HG03108 (cell line): ENCODE measurements around the gene TRAPPC3L.

Experiments
- ATAC-seq: cut with Tn5 transposase; IDR thresholded peaks from one replicate; pipeline ENCODE4 v1.9.1; 2021; ENCODE audit warnings: moderate library complexity; ENCODE audit not compliant: unreplicated experiment

The TRAPPC3L gene

GRCh38 chr6:116545651-116546050 lies at the start of gene TRAPPC3L:
TRAPPC3L (minus strand) TSS chr6:116545684; CDS start chr6:116545514, 170 bp downstream.
- no peak for ATAC-seq

GRCh38 chr6:116595247-116595646 lies 49.8 kb upstream of the TRAPPC3L start:
- ATAC-seq = no peak

- no peak for ATAC-seq
Measured at GRCh38 chr6:116586738-116587137, 41.3 kb upstream of the TRAPPC3L start.

- ATAC-seq = no peak
Measured at GRCh38 chr6:116586276-116586675, 40.8 kb upstream of the TRAPPC3L start.

- ATAC-seq = no peak
Measured at GRCh38 chr6:116580198-116580597, 34.7 kb upstream of the TRAPPC3L start.

GRCh38 chr6:116579143-116579542 lies 33.7 kb upstream of the TRAPPC3L start:
- no peak for ATAC-seq

- no peak for ATAC-seq
Measured at GRCh38 chr6:116578335-116578734, 32.9 kb upstream of the TRAPPC3L start.

GRCh38 chr6:116577486-116577885 lies 32.0 kb upstream of the TRAPPC3L start:
- no peak for ATAC-seq

GRCh38 chr6:116575227-116575626 lies 29.7 kb upstream of the TRAPPC3L start:
- no peak for ATAC-seq

- ATAC-seq = no peak
Measured at GRCh38 chr6:116572162-116572561, 26.7 kb upstream of the TRAPPC3L start.

GRCh38 chr6:116571683-116572000 lies 26.2 kb upstream of the TRAPPC3L start:
- no peak for ATAC-seq

- ATAC-seq = peak; percentile 95
Measured at GRCh38 chr6:116570856-116571682, 25.6 kb upstream of the TRAPPC3L start, which contains the start of gene RWDD1. RWDD1 (plus strand) TSS chr6:116571504; CDS start chr6:116571583, 79 bp downstream.

- no peak for ATAC-seq
Measured at GRCh38 chr6:116568821-116569755, 23.6 kb upstream of the TRAPPC3L start.

- no peak for ATAC-seq
Measured at GRCh38 chr6:116568111-116568510, 22.6 kb upstream of the TRAPPC3L start.

GRCh38 chr6:116564921-116565872 lies 19.7 kb upstream of the TRAPPC3L start:
- no peak for ATAC-seq

GRCh38 chr6:116564311-116564710 lies 18.8 kb upstream of the TRAPPC3L start:
- no peak for ATAC-seq

GRCh38 chr6:116563830-116564229 lies 18.3 kb upstream of the TRAPPC3L start:
- ATAC-seq = no peak

- no peak for ATAC-seq
Measured at GRCh38 chr6:116562614-116563013, 17.1 kb upstream of the TRAPPC3L start.

GRCh38 chr6:116562019-116562403 lies 16.5 kb upstream of the TRAPPC3L start:
- ATAC-seq = no peak

GRCh38 chr6:116561377-116562018 lies 16.0 kb upstream of the TRAPPC3L start:
- ATAC-seq = peak; percentile 50
